GM23338 (cell line): Measurements from ENCODE around the gene THBS2. TPM values are rescaled to one million over a fixed set of nuclear protein-coding genes. Genes with fewer than 3 reads are reported as not detected.

ENCODE experiments used
- ATAC-seq: fragments of 200-7000 bp; cut with Tn5 transposase; 3 replicates; pipeline ENCODE4 v1.9.1; 2020
- DNase-seq: peaks from one replicate; pipeline ENCODE4 v3.0.0-alpha.2; 2015; ENCODE audit warnings: low spot score
- H2AFZ ChIP-seq: fragments of 200-600 bp; sonication (generic); 2 replicates; pipeline ENCODE4 v1.8.0; 2016; ENCODE audit warnings: antibody characterized with exemption, mild to moderate bottlenecking, moderate library complexity
- H3F3A ChIP-seq: fragments of 200-600 bp; sonication (generic); replicated peaks from 2 replicates; pipeline ENCODE4 v1.8.0; 2017; ENCODE audit warnings: antibody characterized with exemption, mixed run types, low read depth
- H3K27ac ChIP-seq: fragments of 200-600 bp; sonication (generic); 2 replicates; pipeline ENCODE4 v1.6.1; 2016; ENCODE audit warnings: low read depth
- H3K27me3 ChIP-seq: fragments of 200-600 bp; sonication (generic); 2 replicates; pipeline ENCODE4 v1.8.0; 2016; ENCODE audit warnings: mild to moderate bottlenecking, mixed run types, moderate library complexity; ENCODE audit not compliant: insufficient read depth
- H3K36me3 ChIP-seq: fragments of 200-600 bp; sonication (generic); 2 replicates; pipeline ENCODE4 v1.8.0; 2016; ENCODE audit warnings: mild to moderate bottlenecking; ENCODE audit not compliant: insufficient read depth
- H3K4me1 ChIP-seq: fragments of 200-600 bp; sonication (generic); 2 replicates; pipeline ENCODE4 v1.8.0; 2016; ENCODE audit warnings: mild to moderate bottlenecking, moderate library complexity; ENCODE audit not compliant: insufficient read depth
- H3K4me2 ChIP-seq: fragments of 200-600 bp; sonication (generic); 2 replicates; pipeline ENCODE4 v1.7.1; 2017; ENCODE audit warnings: mixed run types
- H3K4me3 ChIP-seq: fragments of 200-600 bp; sonication (generic); 2 replicates; pipeline ENCODE4 v1.6.1; 2016; ENCODE audit warnings: mixed run types
- H3K79me2 ChIP-seq: fragments of 200-600 bp; sonication (generic); replicated peaks from 2 replicates; pipeline ENCODE4 v1.8.0; 2017; ENCODE audit warnings: mild to moderate bottlenecking; ENCODE audit not compliant: insufficient read depth
- H3K9me2 ChIP-seq: fragments of 200-600 bp; sonication (generic); 2 replicates; pipeline ENCODE4 v1.8.0; 2017; ENCODE audit not compliant: insufficient read depth
- H4K20me1 ChIP-seq: fragments of 200-600 bp; sonication (generic); replicated peaks from 2 replicates; pipeline ENCODE4 v1.8.0; 2017; ENCODE audit warnings: mild to moderate bottlenecking; ENCODE audit not compliant: insufficient read depth
- H3K27ac Mint-ChIP-seq: 2 replicates; pipeline ENCODE4 v1.8.0; 2020; ENCODE audit warnings: inconsistent platforms, mild to moderate bottlenecking, moderate library complexity, mixed read lengths
- H3K27me3 Mint-ChIP-seq: 3 replicates; pipeline ENCODE4 v1.8.0; 2022; ENCODE audit warnings: low read depth, mild to moderate bottlenecking, moderate library complexity, mixed read lengths, inconsistent platforms; ENCODE audit not compliant: insufficient read depth, poor library complexity
- H3K36me3 Mint-ChIP-seq: 3 replicates; pipeline ENCODE4 v1.8.0; 2021; ENCODE audit warnings: low read depth, mild to moderate bottlenecking, inconsistent platforms, moderate library complexity, mixed read lengths
- H3K4me1 Mint-ChIP-seq: 3 replicates; pipeline ENCODE4 v1.8.0; 2020; ENCODE audit warnings: mild to moderate bottlenecking, inconsistent platforms, mixed read lengths
- H3K4me3 Mint-ChIP-seq: 3 replicates; pipeline ENCODE4 v1.8.0; 2021; ENCODE audit warnings: moderate library complexity, mild to moderate bottlenecking, inconsistent platforms, mixed read lengths
- H3K9me3 Mint-ChIP-seq: 3 replicates; pipeline ENCODE4 v1.8.0; 2020; ENCODE audit warnings: moderate library complexity, mild to moderate bottlenecking, inconsistent platforms, mixed read lengths
- EZH2phosphoT487 ChIP-seq: fragments of 200-600 bp; sonication (generic); IDR thresholded peaks from one replicate; pipeline ENCODE4 v1.8.1; 2018; ENCODE audit warnings: antibody characterized with exemption; ENCODE audit not compliant: unreplicated experiment
- JUNB ChIP-seq: IDR thresholded peaks from one replicate; pipeline ENCODE4 v1.6.1; 2016; ENCODE audit warnings: antibody characterized with exemption; ENCODE audit not compliant: unreplicated experiment
- STAT1 ChIP-seq: IDR thresholded peaks from one replicate; pipeline ENCODE4 v1.6.1; 2016; ENCODE audit warnings: antibody characterized with exemption; ENCODE audit not compliant: unreplicated experiment
- ZNF114 ChIP-seq: fragments of 250-450 bp; sonication (Bioruptor Pico); IDR thresholded peaks from 2 replicates; pipeline ENCODE4 v1.5.0; 2020; ENCODE audit warnings: mild to moderate bottlenecking, moderate library complexity
- ZNF331 ChIP-seq: fragments of 250-450 bp; sonication (Bioruptor Pico); IDR thresholded peaks from 2 replicates; pipeline ENCODE4 v1.5.0; 2020; ENCODE audit warnings: low read depth, mild to moderate bottlenecking, moderate library complexity
- polyA plus RNA-seq: library from polyadenylated mRNA; unstranded; fragments of >200 nt; fragmentation: Nextera tagmentation; extraction: Ambion mirVana; gene quantifications from 2 replicates; pipeline ENCODE4 v1.2.1, GENCODE V29; 2016
- total RNA-seq: library from RNA; depleted of rRNA; stranded (reverse); fragments of >200 nt; shearing (Covaris generic); gene quantifications from 2 replicates; pipeline ENCODE4 v1.2.3, GENCODE V29; 2014
- TF ChIP-seq, protein P1 (sequence below): IDR thresholded peaks from one replicate; pipeline ENCODE4 v1.6.1; 2018; ENCODE audit warnings: antibody characterized with exemption; ENCODE audit not compliant: unreplicated experiment
- TF ChIP-seq, protein P2 (sequence below), 2 experiments: fragments of 200-600 bp in 1 of 2; sonication (generic) in 1 of 2; conservative IDR thresholded peaks; 2 replicates each; pipeline versions ENCODE4 v1.5.1 to v1.6.1; 2016 to 2017; ENCODE audit warnings: antibody characterized with exemption in 2 of 2, low read depth in 2 of 2, mild to moderate bottlenecking in 2 of 2, moderate library complexity in 1 of 2
- TF ChIP-seq, protein P3 (sequence below): fragments of 250-450 bp; sonication (Bioruptor Pico); IDR thresholded peaks from 2 replicates; pipeline ENCODE4 v1.5.0; 2020; ENCODE audit warnings: mild to moderate bottlenecking, moderate library complexity
- TF ChIP-seq, protein P4 (sequence below): IDR thresholded peaks from 2 replicates; pipeline ENCODE4 v1.6.1; 2016; ENCODE audit warnings: antibody characterized with exemption

THBS2 gene
- total and polyA plus RNA-seq, 2 experiments from 2014 or later: 7.9 to 44.7 TPM

DNA sequence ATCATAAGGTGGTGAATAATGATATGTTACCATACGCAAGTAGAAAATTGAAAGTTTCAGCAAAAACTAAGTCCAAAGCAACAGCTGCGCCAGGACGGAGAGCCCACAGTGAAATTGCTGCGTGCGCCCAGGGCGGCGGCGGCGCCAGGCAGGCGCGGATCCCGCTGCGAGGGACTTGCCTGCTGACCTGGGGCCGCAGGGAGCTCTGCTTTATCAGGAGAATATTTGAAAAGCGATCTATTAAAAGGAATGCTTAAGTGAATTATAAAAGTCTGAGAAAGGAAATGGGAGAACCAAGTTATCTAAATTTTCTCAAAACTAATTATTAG, 85.4 kb downstream of the THBS2 start (continued):
- TF ChIP-seq, protein P1, sequence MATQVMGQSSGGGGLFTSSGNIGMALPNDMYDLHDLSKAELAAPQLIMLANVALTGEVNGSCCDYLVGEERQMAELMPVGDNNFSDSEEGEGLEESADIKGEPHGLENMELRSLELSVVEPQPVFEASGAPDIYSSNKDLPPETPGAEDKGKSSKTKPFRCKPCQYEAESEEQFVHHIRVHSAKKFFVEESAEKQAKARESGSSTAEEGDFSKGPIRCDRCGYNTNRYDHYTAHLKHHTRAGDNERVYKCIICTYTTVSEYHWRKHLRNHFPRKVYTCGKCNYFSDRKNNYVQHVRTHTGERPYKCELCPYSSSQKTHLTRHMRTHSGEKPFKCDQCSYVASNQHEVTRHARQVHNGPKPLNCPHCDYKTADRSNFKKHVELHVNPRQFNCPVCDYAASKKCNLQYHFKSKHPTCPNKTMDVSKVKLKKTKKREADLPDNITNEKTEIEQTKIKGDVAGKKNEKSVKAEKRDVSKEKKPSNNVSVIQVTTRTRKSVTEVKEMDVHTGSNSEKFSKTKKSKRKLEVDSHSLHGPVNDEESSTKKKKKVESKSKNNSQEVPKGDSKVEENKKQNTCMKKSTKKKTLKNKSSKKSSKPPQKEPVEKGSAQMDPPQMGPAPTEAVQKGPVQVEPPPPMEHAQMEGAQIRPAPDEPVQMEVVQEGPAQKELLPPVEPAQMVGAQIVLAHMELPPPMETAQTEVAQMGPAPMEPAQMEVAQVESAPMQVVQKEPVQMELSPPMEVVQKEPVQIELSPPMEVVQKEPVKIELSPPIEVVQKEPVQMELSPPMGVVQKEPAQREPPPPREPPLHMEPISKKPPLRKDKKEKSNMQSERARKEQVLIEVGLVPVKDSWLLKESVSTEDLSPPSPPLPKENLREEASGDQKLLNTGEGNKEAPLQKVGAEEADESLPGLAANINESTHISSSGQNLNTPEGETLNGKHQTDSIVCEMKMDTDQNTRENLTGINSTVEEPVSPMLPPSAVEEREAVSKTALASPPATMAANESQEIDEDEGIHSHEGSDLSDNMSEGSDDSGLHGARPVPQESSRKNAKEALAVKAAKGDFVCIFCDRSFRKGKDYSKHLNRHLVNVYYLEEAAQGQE: no peak
- TF ChIP-seq, protein P2, sequence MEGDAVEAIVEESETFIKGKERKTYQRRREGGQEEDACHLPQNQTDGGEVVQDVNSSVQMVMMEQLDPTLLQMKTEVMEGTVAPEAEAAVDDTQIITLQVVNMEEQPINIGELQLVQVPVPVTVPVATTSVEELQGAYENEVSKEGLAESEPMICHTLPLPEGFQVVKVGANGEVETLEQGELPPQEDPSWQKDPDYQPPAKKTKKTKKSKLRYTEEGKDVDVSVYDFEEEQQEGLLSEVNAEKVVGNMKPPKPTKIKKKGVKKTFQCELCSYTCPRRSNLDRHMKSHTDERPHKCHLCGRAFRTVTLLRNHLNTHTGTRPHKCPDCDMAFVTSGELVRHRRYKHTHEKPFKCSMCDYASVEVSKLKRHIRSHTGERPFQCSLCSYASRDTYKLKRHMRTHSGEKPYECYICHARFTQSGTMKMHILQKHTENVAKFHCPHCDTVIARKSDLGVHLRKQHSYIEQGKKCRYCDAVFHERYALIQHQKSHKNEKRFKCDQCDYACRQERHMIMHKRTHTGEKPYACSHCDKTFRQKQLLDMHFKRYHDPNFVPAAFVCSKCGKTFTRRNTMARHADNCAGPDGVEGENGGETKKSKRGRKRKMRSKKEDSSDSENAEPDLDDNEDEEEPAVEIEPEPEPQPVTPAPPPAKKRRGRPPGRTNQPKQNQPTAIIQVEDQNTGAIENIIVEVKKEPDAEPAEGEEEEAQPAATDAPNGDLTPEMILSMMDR (conservative IDR thresholded peaks at IDR 0.05; ENCODE audit: low read depth in 2 of 2): no peak

DNA sequence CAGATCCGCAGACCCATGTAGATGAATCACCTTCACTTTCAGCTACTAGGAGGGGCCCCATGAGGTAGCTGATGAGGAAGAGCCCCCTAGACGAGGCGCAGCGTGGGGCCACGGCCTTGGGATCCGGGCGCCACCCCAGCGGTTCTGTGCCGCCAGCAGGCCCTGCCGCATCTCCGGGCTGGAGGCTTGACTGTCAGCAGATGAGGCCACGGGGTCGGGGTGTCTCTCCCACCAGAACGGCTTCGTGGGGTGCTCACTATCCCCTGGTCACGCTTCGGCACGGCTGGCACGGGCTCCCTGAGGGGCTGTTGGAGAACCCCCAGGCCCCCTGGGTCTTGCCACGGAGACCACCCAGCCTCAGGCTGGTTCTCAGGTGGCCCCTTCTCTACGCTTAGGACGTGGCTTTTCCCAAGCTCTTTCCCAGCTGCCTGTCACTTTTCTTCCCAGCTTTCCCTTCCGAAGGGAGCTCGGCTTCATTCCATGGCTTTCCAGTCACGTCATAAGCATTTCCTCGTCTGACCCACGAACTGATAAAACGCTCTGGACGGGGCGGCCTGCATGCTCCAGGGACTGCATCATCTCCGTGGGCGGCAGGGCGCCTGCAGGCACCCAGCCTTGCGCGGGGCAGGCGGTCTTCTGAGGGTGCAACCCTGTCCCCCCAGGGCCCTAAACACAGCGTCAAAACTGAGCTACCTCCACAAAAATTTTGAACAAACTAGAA, 85.9 kb downstream of the THBS2 start:
- peaks cover 7% of the 10 kb centered on the region for H3K27me3 Mint-ChIP-seq
- H3K4me3 ChIP-seq: no peak overlapping the region
- H3K36me3 Mint-ChIP-seq: peaks cover 8% of the 10 kb centered on the region; the same call in 2 of the 3 replicates
- no peaks in the 10 kb centered on the region for H3K4me1 Mint-ChIP-seq
- no peak for ATAC-seq
- peaks cover 17% of the 10 kb centered on the region; the same call in 2 of the 3 replicates for H3K9me3 Mint-ChIP-seq
- no peaks in the 10 kb centered on the region for H3F3A ChIP-seq
- H3K36me3 ChIP-seq: no peaks in the 10 kb centered on the region
- no peak overlapping the region for H3K27ac ChIP-seq
- H3K27ac Mint-ChIP-seq: no peak overlapping the region
- H3K27me3 ChIP-seq: no peaks in the 10 kb centered on the region
- H3K79me2 ChIP-seq: no peaks in the 10 kb centered on the region
- no peak for DNase-seq
- H4K20me1 ChIP-seq: no peaks in the 10 kb centered on the region
- no peak overlapping the region for H2AFZ ChIP-seq
- no peaks in the 10 kb centered on the region for H3K4me1 ChIP-seq
- no peaks in the 10 kb centered on the region for H3K9me2 ChIP-seq
- no peak overlapping the region for H3K4me2 ChIP-seq
- H3K4me3 Mint-ChIP-seq: no peak overlapping the region
- TF ChIP-seq EZH2phosphoT487 (no peak), ZNF331 (no peak), ZNF114 (CRISPR knock-in tag) (no peak), STAT1 (no peak), JUNB (no peak)
- TF ChIP-seq, protein P3, sequence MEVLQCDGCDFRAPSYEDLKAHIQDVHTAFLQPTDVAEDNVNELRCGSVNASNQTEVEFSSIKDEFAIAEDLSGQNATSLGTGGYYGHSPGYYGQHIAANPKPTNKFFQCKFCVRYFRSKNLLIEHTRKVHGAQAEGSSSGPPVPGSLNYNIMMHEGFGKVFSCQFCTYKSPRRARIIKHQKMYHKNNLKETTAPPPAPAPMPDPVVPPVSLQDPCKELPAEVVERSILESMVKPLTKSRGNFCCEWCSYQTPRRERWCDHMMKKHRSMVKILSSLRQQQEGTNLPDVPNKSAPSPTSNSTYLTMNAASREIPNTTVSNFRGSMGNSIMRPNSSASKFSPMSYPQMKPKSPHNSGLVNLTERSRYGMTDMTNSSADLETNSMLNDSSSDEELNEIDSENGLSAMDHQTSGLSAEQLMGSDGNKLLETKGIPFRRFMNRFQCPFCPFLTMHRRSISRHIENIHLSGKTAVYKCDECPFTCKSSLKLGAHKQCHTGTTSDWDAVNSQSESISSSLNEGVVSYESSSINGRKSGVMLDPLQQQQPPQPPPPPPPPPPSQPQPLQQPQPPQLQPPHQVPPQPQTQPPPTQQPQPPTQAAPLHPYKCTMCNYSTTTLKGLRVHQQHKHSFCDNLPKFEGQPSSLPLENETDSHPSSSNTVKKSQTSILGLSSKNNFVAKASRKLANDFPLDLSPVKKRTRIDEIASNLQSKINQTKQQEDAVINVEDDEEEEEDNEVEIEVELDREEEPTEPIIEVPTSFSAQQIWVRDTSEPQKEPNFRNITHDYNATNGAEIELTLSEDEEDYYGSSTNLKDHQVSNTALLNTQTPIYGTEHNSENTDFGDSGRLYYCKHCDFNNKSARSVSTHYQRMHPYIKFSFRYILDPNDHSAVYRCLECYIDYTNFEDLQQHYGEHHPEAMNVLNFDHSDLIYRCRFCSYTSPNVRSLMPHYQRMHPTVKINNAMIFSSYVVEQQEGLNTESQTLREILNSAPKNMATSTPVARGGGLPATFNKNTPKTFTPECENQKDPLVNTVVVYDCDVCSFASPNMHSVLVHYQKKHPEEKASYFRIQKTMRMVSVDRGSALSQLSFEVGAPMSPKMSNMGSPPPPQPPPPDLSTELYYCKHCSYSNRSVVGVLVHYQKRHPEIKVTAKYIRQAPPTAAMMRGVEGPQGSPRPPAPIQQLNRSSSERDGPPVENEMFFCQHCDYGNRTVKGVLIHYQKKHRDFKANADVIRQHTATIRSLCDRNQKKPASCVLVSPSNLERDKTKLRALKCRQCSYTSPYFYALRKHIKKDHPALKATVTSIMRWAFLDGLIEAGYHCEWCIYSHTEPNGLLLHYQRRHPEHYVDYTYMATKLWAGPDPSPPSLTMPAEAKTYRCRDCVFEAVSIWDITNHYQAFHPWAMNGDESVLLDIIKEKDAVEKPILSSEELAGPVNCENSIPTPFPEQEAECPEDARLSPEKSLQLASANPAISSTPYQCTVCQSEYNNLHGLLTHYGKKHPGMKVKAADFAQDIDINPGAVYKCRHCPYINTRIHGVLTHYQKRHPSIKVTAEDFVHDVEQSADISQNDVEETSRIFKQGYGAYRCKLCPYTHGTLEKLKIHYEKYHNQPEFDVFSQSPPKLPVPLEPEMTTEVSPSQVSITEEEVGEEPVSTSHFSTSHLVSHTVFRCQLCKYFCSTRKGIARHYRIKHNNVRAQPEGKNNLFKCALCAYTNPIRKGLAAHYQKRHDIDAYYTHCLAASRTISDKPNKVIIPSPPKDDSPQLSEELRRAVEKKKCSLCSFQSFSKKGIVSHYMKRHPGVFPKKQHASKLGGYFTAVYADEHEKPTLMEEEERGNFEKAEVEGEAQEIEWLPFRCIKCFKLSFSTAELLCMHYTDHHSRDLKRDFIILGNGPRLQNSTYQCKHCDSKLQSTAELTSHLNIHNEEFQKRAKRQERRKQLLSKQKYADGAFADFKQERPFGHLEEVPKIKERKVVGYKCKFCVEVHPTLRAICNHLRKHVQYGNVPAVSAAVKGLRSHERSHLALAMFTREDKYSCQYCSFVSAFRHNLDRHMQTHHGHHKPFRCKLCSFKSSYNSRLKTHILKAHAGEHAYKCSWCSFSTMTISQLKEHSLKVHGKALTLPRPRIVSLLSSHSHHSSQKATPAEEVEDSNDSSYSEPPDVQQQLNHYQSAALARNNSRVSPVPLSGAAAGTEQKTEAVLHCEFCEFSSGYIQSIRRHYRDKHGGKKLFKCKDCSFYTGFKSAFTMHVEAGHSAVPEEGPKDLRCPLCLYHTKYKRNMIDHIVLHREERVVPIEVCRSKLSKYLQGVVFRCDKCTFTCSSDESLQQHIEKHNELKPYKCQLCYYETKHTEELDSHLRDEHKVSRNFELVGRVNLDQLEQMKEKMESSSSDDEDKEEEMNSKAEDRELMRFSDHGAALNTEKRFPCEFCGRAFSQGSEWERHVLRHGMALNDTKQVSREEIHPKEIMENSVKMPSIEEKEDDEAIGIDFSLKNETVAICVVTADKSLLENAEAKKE (CRISPR knock-in tag): no peak
- TF ChIP-seq, protein P4, sequence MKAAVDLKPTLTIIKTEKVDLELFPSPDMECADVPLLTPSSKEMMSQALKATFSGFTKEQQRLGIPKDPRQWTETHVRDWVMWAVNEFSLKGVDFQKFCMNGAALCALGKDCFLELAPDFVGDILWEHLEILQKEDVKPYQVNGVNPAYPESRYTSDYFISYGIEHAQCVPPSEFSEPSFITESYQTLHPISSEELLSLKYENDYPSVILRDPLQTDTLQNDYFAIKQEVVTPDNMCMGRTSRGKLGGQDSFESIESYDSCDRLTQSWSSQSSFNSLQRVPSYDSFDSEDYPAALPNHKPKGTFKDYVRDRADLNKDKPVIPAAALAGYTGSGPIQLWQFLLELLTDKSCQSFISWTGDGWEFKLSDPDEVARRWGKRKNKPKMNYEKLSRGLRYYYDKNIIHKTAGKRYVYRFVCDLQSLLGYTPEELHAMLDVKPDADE: no peak
